AG10803 (cell line): Measurements from ENCODE around the gene CCDC9B.

Experiments used
- DNase-seq: peaks from one replicate; pipeline ENCODE4 v3.0.0; 2010; ENCODE audit warnings: low read depth
- H3K4me3 ChIP-seq: 2 replicates; pipeline ENCODE4 v1.5.1; 2011; ENCODE audit warnings: mild to moderate bottlenecking, low read length, control low read depth
- CTCF ChIP-seq: conservative IDR thresholded peaks from 2 replicates; pipeline ENCODE4 v1.5.1; 2011; ENCODE audit warnings: mild to moderate bottlenecking, low read length, control low read depth, inconsistent platforms

The CCDC9B gene

GRCh38 chr15:40329804-40330203 lies 10.9 kb downstream of the CCDC9B start:
- no peak overlapping the region for H3K4me3 ChIP-seq
- TF ChIP-seq CTCF: no peak
- DNase-seq: no peak

- TF ChIP-seq CTCF: no peak
- H3K4me3 ChIP-seq: no peak overlapping the region
- DNase-seq: no peak
These were observed 12.0 kb downstream of the CCDC9B start for GRCh38 chr15:40328751-40329150.

- peak; percentile 81 for DNase-seq
- no peak overlapping the region for H3K4me3 ChIP-seq
- no peak for TF ChIP-seq CTCF
These were observed 12.6 kb downstream of the CCDC9B start for GRCh38 chr15:40328176-40328575.

DNA sequence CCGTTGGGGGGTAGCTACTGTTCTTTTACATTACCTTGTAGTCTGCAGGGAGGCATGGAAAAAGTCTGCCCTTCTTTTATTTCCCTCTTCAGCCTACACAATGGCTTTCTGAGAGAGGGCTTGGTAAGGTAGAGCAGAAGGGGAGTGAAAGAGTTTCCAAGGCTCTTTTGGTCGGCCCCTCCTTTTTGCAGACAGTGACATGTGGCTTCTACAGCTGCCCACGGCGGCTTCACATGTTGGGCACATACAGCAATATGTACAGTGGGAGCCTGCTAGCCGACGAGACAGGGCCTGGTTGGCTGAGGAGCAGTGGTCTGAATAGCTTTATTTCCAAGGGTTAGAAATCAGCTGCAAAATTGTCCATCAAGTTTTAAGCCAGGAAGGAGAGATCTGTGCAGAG lies 13.3 kb downstream of the CCDC9B start:
- H3K4me3 ChIP-seq: no peak overlapping the region
- no peak for DNase-seq
- TF ChIP-seq CTCF: no peak

GRCh38 chr15:40325700-40326099 lies 15.0 kb downstream of the CCDC9B start:
- TF ChIP-seq CTCF: no peak
- no peak for DNase-seq
- H3K4me3 ChIP-seq: peak overlapping the region; percentile 74

- DNase-seq: no peak
- peak overlapping the region; percentile 74 for H3K4me3 ChIP-seq
- no peak for TF ChIP-seq CTCF
These were observed 15.6 kb downstream of the CCDC9B start for GRCh38 chr15:40325188-40325587.

DNA sequence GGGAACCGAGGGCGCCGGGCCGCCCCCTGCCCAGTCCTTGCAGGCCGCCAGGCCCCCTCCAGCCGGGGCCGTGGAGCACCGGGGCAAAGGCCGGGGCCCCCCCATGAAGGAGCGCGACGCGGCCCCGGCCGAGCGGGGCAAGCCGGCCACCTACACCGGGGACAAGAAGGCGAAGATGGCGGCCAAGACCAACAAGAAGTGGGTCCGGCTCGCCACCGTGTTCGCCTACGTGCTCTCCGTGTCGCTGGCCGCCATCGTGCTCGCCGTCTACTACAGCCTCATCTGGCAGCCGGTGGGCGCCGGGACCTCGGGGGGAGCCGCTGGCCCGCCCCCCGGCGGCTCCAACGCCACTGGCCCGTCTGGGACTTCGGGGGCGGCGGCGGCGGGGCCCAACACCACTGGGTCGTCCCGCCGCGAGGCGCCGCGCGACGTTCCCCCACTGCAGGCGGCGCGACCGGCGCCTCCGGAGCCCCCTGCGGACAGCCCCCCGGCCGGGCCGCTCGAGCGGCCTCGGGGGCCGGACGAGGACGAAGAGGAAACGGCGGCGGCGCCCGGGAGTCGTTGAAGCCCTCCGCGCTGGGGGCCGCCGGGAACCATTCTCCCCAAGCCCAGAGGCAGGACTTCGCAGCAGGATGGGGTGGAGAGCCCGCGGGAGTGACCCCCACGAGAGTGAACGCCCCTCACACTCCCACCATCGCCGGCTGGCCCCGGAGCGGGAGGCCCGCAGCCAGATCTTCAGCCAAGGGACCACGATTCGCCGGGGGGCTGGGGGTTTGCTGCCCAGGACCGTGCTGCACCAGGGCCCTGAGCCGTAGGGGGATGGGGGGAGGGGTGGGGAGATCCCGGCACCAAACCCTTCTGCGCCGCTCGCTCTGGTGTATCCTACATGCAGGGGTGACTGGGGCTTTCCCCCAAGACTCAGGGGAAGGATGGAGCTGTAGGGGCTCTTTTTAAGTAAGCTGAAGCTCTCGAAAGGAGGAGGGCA lies 16.5 kb downstream of the CCDC9B start:
- H3K4me3 ChIP-seq: peak overlapping the region; percentile 74
- TF ChIP-seq CTCF: no peak
- no peak for DNase-seq
